ENCODE results near the gene ZSCAN31. TPM values are rescaled to one million over a fixed set of nuclear protein-coding genes. Genes with fewer than 3 reads are reported as not detected.

ZSCAN31 gene
- 7.0 and 8.8 TPM in 2 replicates for total RNA-seq (2021; fragmentation: NEBNext Ultra II Directional; extraction: Animal tissue kit (Norgen Biotek cat#: 25700))
- 1.2 and 1.9 TPM in 2 replicates for polyA plus RNA-seq (2011; rRNA removed)
- polyA plus RNA-seq (2011; cell fraction: cytosol; rRNA removed) = 3.6 TPM
- polyA plus RNA-seq (2011; cell fraction: nucleus; rRNA removed) = 3.8 TPM
- 4.4 to 8.0 TPM (median 6.2 TPM) in 4 replicates for polyA plus RNA-seq (2012, experiment 1 of 2)
- 0.67 TPM for polyA plus RNA-seq (2012, experiment 2 of 2)
- polyA plus RNA-seq (2013, experiment 1 of 2) = 4.4 TPM
- polyA plus RNA-seq (2013, experiment 2 of 2) = 3.3 TPM
- 13.2 and 13.8 TPM in 2 replicates for polyA minus RNA-seq (2011; rRNA and poly(A)+ RNA removed)
- 3.4 TPM for polyA minus RNA-seq (2011; cell fraction: cytosol; rRNA and poly(A)+ RNA removed)
- polyA minus RNA-seq (2011; cell fraction: nucleus; rRNA and poly(A)+ RNA removed) = 6.1 TPM
- long read RNA-seq, experiment 1, partial matches to known transcripts = 4 of 12 reads
- long read RNA-seq, experiment 1, other reads (novel, unspliced or antisense) = 6 of 12 reads
- long read RNA-seq, experiment 2, partial matches to known transcripts = 1 of 7 reads
- long read RNA-seq, experiment 2, other reads (novel, unspliced or antisense) = 0 of 7 reads

DNA sequence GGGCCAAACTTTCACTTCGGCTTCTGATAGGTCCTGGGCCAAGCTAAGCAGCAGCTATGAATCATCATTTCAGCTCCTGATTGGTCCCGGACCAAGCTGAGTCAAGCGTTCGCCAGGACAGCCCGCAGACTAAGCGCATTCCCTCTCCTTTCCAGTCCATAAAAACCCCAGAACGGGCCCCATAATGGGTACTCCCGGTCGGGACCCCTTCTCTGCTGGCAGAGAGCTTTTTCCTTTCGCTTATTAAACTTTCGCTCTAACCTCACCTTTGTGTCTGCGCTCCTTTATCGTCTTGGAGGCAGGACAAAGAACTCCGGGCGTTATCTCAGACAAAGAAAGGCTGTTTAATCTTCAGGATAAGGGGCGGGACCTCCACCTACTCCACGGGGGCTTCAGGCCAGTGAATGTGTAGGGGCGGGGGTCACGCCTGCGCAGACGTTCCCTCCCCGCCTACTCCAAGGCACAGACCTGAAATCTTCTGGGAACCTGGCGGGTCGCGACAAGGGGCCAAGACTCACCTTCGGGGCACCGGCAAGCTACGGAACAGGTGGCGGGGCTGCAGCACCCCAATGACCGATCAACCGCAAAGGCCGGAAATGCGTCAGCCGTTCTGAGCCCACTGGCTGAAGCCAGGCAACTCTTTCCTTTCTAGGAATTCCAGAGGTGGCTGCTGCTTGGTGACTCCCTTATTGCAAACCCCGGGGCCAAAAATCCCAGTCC lies at the start of gene ZSCAN31:
Gene ZSCAN31, minus strand, starts transcription at position 585 of the 720 bp plus-strand sequence. CDS start 6,465 bp downstream, outside the sequence.
- Histone ChIP-seq H2BK12ac (ENCODE audit: low read depth, low read length) (peak within 1 kb of the TSS; percentile 23; the same call in 1 of the 2 replicates), H3K9ac (replicated peaks in 1 of 4; ENCODE audit: extremely low read depth in 1 of 4, low read depth in 3 of 4, low read length in 3 of 4) (peak within 1 kb of the TSS; percentile 69 to 96 (median 91)), H4K91ac (replicated peaks; ENCODE audit: insufficient read length, low read length) (peak within 1 kb of the TSS; percentile 46), H3K56ac (replicated peaks; ENCODE audit: insufficient read length, low read depth, low read length) (peak within 1 kb of the TSS; percentile 43), H3K9me3 (ENCODE audit: insufficient read depth in 2 of 2, low read depth in 1 of 2, low read length in 1 of 2) (no peaks in the 10 kb centered on the region), H2BK20ac (ENCODE audit: low read length) (no peak within 1 kb of the TSS), H3K4me2 (ENCODE audit: insufficient read depth in 1 of 2, low read depth in 2 of 2, low read length in 2 of 2) (peak within 1 kb of the TSS; percentile 81 to 98), H3K18ac (ENCODE audit: extremely low read depth, low read length) (peak within 1 kb of the TSS; percentile 99), H2BK120ac (replicated peaks; ENCODE audit: low read depth, low read length) (peak within 1 kb of the TSS; percentile 47), H3K23me2 (ENCODE audit: low read depth, low read length) (peaks cover 2% of the 10 kb centered on the region; the same call in 1 of the 2 replicates), H4K20me1 (replicated peaks in 1 of 2; ENCODE audit: control insufficient read depth in 1 of 2, insufficient read depth in 2 of 2, low read length in 2 of 2) (no peaks in the 10 kb centered on the region), H3K36me3 (ENCODE audit: control insufficient read depth in 2 of 4, insufficient read depth in 4 of 4, low read length in 3 of 4) (no peaks in the 10 kb centered on the region), H3K79me1 (ENCODE audit: low read depth, low read length) (no peaks in the 10 kb centered on the region), H3K23ac (ENCODE audit: insufficient read length) (no peak within 1 kb of the TSS), H3K4me3 (ENCODE audit: extremely low read depth in 1 of 4, insufficient read depth in 2 of 4, low read depth in 3 of 4, low read length in 4 of 4) (peak within 1 kb of the TSS; percentile 86 to 95 (median 91)), H3K27ac (ENCODE audit: low read depth, low read length) (peak within 1 kb of the TSS; percentile 95), H2BK15ac (ENCODE audit: low read length) (0 out of 2 replicates have a peak within 1 kb of the TSS, but pooled peaks have one; percentile 95), H3K79me2 (ENCODE audit: control insufficient read depth in 1 of 2, insufficient read depth in 2 of 2, low read length in 2 of 2) (no peaks in the 10 kb centered on the region; a peak in 1 of 4 replicates), H3K27me3 (replicated peaks in 1 of 4; ENCODE audit: control insufficient read depth in 3 of 4, extremely low read depth in 1 of 4, insufficient read depth in 3 of 4, low read length in 3 of 4) (no peaks in the 10 kb centered on the region), H3K4ac (replicated peaks; ENCODE audit: insufficient read length, low read depth, low read length) (peak within 1 kb of the TSS; percentile 76), H2AFZ (ENCODE audit: low read length) (peak within 1 kb of the TSS; percentile 36; the same call in 1 of the 2 replicates), H4K8ac (ENCODE audit: extremely low read depth, insufficient read depth, low read length) (peak within 1 kb of the TSS; percentile 93; the same call in 1 of the 2 replicates), H2AK5ac (ENCODE audit: low read depth, low read length) (0 out of 2 replicates have a peak within 1 kb of the TSS, but pooled peaks have one; percentile 32), H2BK5ac (ENCODE audit: low read depth, low read length) (peak within 1 kb of the TSS; percentile 89), H3K4me1 (replicated peaks in 1 of 4; ENCODE audit: control insufficient read depth in 3 of 4, insufficient read depth in 4 of 4, low read length in 3 of 4) (no peaks in the 10 kb centered on the region), H4K5ac (ENCODE audit: insufficient read length, low read depth, low read length) (peak within 1 kb of the TSS; percentile 74), H3K14ac (ENCODE audit: insufficient read length) (no peak within 1 kb of the TSS)
- FAIRE-seq (peak; percentile 52), DNase-seq (ENCODE audit: low read depth in 1 of 2, low spot score in 2 of 2) (peak; percentile 89 to 95)
- ChIA-PET CTCF (ENCODE audit: partially characterized antibody) (interaction anchor here (1.0 to 2.5 kb wide), 5 partner anchors 10 to 52 kb away, joined by 3 to 9 read pairs (median 4); partner anchors contain the start of gene ZKSCAN3), POLR2A (ENCODE audit: partially characterized antibody) (interaction anchor here (0.5 to 3.6 kb wide), 56 partner anchors 8 to 525 kb away, joined by 3 to 36 read pairs (median 4); partner anchors contain the start of genes PGBD1, ZKSCAN3, ZKSCAN4 and ZKSCAN8)
- WGBS, 2 experiments (ENCODE audit: extremely low coverage in 1 of 2, insufficient coverage in 1 of 2, insufficient read length in 1 of 2, insufficient replicate concordance in 2 of 2, low coverage in 1 of 2, low lambda C conversion rate in 2 of 2, missing lambda C conversion rate in 1 of 2) = 1% methylated on average over 35 of the region's 35 CpGs; no CpG with 5 or more reads in 1 of the 2 experiments
- TF ChIP-seq, protein P1, sequence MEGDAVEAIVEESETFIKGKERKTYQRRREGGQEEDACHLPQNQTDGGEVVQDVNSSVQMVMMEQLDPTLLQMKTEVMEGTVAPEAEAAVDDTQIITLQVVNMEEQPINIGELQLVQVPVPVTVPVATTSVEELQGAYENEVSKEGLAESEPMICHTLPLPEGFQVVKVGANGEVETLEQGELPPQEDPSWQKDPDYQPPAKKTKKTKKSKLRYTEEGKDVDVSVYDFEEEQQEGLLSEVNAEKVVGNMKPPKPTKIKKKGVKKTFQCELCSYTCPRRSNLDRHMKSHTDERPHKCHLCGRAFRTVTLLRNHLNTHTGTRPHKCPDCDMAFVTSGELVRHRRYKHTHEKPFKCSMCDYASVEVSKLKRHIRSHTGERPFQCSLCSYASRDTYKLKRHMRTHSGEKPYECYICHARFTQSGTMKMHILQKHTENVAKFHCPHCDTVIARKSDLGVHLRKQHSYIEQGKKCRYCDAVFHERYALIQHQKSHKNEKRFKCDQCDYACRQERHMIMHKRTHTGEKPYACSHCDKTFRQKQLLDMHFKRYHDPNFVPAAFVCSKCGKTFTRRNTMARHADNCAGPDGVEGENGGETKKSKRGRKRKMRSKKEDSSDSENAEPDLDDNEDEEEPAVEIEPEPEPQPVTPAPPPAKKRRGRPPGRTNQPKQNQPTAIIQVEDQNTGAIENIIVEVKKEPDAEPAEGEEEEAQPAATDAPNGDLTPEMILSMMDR (IDR thresholded peaks at IDR 0.05; ENCODE audit: control extremely low read depth in 1 of 3, insufficient read depth in 1 of 3, low read depth in 1 of 3, low read length in 3 of 3) = no peak
- TF ChIP-seq SAP30 (IDR thresholded peaks at IDR 0.05; ENCODE audit: insufficient read depth, insufficient replicate concordance, low read length) = no peak
- peak; percentile 86 to 99 for TF ChIP-seq POLR2A (IDR thresholded peaks at IDR 0.05; ENCODE audit: control extremely low read depth in 1 of 2, low read depth in 2 of 2, low read length in 2 of 2)
- no peak for TF ChIP-seq CHD1 (IDR thresholded peaks at IDR 0.05; ENCODE audit: low read depth, low read length)
- no peak for TF ChIP-seq MAFK (IDR thresholded peaks at IDR 0.05; ENCODE audit: low read depth, low read length)
- TF ChIP-seq NANOG (IDR thresholded peaks at IDR 0.05; ENCODE audit: insufficient read depth, low read depth, low read length, poor library complexity, severe bottlenecking) = no peak

Data from H1 (cell line).